HG03378 (cell line): ENCODE results near the gene GSG1L.
"Not testable (repeated sequence)": the region's sequence is repeated elsewhere in the genome, so short reads cannot be mapped to it uniquely, and the experiment has no call there.

ENCODE experiments used
- ATAC-seq: cut with Tn5 transposase; IDR thresholded peaks from one replicate; pipeline ENCODE4 v1.9.1; 2021; ENCODE audit warnings: mild to moderate bottlenecking, moderate library complexity; ENCODE audit not compliant: unreplicated experiment

Gene GSG1L

DNA sequence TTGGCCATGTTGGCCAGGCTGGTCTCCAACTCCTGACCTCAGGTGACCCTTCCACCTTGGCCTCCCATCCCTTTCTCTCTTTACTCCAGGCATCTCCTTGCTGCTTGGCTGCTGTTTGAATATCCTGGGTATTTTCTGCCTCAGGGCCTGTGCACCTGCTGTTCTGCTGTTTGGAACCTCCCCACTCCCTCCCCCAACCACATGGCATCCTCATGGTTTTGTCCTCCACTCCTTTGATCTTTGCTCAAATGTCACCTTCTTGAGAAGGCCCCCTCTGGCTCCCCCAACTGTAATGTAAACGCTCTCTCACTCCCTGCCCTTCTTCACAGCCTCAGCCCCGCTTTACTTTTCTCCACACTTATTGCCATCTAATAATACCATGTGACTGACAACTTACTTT, 152.0 kb downstream of the GSG1L start:
- ATAC-seq = no peak

DNA sequence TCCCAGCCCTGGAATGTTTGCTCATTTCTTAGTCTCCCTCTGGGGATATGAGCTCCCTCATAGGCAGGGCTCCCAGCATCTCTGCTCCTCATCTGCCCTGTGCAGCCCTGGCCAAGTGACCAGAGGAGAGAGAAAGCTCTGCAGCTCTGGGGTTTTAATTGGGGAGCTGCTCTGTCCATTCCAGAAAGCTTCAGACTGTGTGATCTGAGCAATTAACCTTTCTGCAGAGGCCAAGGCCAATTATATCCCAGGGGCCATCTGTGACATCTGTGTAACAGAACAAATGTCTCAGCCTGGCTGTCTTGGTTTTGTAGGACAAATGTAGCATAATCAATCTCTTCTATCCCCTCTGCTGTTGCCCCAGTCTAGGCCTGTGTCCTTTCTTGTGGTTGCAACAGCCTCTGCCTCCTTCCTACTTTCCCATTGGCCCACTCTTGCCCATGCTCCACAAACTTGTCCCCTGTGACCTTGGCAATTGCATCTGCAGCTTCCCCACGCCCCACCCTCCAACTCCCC, 156.0 kb downstream of the GSG1L start:
- no peak for ATAC-seq

DNA sequence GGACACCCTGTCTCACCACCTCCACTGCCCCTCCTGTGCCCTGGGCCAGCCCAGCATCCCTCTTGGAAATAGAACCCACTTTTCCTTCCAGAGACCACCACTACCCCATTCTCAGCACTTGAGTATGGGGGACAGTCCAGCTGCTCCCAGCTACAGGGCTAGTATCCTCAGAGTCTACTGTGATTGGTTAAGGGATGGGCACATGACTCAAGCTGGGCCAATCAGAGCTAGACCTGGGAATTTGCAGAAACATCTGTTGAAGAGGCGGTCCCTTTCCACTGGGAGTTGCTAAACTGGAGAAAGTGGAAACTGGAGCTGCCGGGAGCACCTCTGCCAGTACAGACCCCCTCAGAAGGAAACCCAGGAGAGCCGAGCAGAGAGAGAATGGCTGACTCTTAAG, 156.6 kb downstream of the GSG1L start:
- no peak for ATAC-seq

DNA sequence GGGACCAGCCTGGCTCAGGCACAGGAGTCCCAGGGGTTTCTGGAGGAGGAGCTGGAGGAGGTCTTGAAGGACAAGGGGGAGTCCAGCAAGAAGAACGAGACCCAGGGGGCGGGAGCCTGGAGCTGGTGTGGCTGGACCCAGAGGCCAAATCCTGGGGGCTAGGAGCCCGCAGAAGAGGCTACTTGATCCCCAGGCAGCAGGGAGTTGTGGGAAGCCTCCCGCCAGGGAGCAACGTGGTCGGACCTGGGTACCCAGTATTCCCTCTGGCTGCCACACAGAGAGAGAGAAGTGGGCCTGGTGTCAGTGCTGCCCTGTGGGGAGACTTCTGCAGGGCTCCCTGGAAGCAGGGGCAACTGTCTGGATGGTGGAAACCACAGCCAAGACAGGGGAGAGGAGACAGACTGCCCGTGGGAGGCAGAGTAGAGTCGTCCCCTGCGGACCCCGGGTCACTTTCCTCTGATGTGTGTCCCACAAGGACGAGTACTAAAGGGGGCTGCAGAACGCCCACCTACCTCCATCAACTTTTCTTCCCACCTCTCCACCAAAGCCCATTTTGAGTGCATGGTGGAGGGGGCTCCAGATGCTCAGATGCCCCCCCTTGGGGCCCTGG, 160.4 kb downstream of the GSG1L start:
- no peak for ATAC-seq

DNA sequence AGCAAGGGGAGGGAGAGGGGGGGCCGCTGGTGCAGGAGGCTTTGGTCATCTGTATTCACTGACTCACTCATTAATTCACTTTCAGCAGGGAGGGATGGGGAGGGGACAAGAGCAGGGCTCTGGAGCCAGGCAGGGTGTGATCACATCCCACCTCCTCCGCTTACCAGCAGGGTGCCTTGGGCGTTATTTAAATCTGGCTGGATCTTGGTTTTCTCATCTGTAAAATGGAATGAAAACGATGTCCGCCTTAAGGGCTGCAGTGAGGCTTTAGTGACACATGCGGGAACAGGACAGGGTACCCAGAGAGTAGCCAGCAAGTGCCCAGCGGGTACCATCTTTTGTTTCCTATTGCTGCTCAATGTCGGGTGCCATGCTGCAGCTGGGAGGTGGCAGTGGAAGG, 161.0 kb downstream of the GSG1L start:
- ATAC-seq = no peak

DNA sequence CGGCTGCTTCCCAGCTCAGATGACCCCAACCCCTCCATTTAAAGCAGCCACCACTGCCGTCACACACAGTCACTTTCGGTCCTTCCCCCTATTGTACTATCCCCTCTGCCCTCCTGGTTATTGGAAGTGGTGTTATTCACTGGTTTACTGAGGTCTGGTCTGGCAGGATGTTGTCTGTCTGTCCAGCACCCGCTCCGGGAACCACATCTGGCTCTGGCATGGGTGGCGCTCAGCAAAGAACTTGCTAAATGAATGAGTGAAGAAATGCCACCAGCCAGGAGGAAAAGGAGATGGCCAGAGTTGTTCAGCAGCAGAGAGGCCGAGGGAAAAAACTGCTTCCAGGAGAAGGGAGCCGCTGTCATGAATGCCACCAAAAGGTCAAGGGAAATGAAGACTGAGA, 161.6 kb downstream of the GSG1L start:
- no peak for ATAC-seq

DNA sequence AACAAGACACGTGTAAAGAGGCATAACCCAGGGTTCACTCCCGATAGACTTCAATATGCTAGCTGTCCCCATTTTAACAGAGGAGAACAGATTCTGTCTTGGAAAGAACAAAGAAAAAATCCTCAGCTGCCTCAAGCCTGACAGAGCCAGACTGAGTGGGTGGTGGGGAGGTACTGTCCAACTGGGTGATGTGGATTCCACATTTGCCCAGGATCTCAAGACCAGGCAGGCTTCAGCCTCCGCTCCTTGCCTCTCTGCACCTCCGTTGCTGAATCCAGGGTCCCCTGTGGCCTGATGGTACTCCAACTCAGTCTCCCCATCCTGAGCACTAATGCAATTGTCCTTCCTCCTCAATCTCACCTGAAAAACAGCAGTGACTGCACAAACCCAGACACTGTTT, 163.8 kb downstream of the GSG1L start:
- ATAC-seq = no peak

DNA sequence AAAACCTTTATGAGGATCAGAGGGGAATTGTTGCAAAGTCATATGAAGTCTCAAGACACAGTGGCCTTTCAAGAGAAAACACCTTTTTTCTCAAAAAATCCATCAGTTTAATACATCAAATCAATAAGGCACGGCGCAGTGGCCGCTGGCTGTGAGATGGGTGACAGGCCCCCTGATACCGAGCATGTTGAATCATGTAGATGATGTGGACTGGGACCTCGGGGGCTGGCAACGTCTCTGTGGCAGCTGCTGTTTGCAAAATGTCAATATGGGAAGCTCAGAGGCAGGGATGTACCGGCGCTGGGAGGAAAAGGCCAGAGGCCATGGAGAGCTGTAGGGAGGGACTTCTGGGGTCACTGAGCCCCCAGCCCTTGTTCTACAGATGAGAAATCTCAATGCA, 169.1 kb downstream of the GSG1L start:
- ATAC-seq = no peak

DNA sequence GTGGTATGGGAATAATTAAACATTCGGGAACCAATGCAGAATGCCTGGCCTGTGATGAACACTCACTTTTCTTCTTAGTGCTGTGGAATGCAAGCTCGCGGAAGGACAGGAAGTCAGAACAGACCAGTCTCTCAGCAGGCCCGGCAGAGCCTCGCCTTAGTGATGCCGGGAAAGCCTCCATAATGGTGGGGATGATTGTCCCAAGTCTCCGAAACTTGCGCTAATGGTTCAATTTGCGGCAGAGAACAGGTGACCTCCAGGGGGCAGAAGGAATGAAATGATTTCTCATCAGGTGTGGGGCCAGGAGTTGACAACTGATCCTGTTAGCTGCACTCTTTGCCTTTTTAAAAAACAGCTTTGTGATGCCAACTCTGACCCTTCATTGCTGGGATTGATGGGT, 170.6 kb downstream of the GSG1L start:
- no peak for ATAC-seq

DNA sequence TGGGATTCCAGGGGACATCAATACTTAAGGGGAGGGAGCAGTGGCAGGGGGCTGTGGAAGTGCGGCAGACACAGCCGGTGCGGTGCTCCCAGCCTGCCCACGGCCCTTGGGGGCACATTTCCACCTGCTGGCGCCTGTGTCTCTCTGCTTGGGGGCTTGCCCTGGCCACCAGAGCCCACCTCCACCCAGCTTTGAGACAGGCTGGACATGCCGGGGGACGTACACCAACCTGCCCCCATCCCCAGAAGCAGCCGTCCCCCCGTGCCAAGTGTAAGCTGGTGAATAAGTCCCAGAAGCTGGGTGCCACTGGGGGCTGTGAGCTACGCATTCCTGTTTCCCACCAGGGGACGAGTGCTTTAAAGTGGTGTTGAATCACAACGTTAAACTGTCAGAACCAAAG, 172.6 kb downstream of the GSG1L start:
- no peak for ATAC-seq

DNA sequence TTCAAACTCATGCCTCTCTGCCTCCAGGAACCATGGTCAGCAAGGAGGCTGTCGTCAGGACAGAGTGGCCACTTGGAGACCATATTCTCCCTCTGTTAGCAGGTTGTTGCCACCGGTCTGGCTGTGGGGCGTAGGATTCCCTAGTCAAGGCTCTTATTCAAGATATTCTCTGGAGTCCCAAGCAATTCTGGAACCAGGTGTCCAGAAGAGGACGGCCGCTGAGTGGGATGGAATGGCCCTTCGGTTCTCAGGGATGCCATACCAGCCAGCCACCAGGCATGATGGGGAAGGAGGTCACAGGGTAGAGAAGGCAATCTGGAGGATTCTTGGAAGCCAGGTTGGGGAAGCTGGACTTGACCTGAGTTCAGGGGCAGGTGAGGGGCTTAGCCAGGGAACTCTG, 173.5 kb downstream of the GSG1L start:
- no peak for ATAC-seq

DNA sequence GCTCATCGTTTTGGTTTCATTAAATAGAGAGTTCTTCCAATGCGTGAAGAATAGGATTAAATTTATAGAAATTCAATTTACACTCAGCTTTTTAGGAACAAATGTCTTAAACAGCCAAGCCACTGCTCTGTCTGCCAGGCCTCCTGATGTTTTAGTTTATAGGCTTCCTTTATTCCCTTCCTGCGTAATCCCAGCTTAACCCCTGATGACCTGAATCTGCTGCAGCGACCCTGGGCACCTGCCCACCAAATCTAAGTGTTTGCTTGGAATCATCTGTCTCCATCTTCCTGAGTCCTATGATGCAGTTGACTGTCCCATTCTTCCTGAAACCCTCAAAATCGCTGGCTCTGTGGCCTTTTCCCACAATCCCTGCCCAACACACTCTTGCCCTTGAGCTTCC, 179.9 kb downstream of the GSG1L start:
- ATAC-seq = no peak

DNA sequence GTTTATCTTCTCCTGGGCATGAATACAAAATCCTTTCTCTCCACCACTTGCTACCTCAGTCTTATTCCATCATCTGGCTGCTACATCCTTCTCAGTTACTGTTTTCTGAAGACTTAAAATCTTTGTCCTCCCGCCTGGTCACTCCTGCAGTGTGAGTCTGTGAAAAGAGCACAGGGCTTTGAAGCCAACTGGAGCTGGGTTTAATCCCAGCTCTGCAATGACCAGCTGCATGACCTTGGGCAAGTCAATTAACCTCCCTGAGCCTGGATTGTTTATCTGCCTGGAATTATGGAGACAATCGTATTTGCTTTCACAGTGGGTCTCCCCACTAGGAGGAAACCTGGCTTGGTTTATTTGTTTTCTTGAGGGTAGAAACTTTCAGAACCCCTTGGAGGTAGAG, 183.2 kb downstream of the GSG1L start:
- no peak for ATAC-seq

DNA sequence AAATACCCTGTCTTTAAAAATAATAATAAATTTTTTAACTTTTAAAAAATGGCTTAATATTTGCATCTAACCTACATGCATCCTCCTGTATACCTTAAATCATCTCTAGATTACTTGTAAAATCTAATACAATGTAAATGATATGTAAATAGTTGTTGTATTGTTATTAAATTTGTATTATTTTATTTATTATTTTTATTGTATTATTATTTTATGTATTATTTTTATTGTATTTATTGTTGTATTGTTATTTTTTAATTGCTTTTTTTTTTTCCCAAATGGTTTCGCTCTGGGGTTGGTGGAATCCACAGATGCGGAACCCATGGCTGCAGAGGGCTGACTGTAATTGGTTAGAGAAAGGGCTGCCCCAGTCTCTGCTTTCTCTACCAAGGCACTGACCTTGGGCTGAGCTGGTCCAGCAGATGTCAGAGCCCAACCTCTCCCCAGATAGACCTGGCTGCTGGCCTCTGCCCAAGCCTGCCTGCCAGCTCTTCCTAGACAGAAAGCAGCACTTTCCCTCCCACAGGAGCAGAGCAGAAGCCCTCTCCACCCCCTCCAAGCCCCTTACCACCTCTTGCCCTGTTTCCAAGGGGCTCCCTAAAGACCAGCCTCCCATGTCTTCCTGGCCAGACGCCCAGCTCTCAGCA, 183.8 kb downstream of the GSG1L start:
- no peak for ATAC-seq

DNA sequence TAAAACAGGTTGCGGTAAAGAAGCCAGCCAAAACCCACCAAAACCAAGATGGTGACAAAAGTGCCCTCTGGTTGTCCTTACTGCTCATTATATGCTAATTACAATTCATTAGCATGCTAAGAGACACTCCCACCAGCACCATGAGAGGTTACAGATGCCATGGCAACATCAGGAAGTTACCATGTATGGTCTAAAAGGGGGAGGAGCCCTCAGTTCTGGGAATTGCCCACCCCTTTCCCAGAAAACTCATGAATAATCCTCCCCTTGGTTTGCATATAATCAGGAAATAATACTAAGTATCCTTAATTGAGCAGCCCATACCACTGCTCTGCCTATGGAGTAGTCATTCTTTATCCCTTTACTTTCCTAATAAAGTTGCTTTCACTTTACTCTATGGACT, 190.9 kb downstream of the GSG1L start:
- ATAC-seq = not testable (repeated sequence)

DNA sequence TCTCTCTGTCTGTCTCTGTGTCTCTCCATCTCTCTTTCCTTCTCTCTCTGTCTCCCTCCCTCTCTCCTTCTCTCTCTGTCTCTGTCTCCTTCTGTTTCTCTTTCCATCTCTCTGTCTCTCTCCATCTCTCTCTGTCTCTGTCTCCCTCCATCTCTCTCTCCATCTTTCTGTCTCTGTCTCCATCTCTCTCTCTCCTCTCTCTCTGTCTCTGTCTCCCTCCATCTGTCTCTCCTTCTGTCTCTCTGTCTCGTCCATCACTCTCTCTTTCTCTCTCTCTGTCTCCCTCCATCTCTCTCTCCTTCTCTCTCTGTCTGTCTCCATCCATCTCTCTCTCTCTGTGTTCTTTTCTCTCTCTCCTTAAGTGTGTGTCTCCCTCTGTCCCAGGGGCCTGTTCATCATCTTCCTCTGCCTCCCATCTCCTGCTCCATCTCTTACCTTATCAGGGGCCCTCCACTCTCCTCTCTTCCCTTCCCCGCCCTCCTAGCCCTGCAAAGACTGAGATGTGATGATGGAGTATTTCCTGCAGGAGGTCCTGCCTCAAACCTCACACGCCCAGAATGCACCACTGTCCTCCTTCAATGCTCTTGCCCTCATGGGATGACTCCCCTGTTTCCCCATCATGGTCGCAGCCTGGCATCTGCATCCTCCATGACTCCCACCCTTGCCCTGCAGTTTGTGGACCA, 193.3 kb downstream of the GSG1L start:
- ATAC-seq = no peak

DNA sequence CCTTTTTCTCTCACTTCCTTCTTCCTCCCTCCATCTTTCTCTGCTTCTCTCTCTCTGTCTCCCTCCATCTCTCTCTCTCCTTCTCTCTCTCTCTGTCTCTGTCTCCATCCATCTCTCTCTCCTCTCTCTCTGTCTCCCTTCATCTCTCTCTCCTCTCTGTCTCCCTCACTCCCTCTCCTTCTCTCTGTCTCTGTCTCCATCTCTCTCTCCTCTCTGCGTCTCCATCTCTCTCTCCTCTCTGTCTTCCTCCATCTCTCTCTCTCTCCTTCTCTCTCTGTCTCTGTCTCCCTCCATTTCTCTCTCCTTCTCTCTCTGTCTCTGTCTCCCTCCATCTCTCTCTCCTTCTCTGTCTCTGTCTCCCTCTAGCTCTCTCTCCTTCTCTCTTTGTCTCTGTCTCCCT, 194.1 kb downstream of the GSG1L start:
- ATAC-seq = no peak

DNA sequence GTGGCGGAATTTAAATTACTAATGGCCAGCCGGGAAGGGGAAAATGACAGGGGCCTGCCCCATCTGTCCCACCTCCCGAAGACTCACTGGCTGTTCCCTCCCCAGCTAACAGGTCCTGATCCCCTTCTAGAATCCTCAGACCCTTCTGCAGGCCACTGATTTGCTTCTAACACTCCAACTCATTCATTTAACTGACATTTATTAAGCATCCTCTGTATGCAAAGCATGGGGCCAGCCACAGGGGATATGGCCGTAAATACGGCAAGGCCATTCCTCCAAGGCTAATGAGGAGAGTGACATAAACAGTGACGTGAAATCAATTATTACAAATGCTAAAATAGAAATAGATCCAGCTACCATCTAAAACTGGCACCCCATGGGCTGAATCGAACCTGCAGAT, 195.3 kb downstream of the GSG1L start:
- ATAC-seq = no peak

DNA sequence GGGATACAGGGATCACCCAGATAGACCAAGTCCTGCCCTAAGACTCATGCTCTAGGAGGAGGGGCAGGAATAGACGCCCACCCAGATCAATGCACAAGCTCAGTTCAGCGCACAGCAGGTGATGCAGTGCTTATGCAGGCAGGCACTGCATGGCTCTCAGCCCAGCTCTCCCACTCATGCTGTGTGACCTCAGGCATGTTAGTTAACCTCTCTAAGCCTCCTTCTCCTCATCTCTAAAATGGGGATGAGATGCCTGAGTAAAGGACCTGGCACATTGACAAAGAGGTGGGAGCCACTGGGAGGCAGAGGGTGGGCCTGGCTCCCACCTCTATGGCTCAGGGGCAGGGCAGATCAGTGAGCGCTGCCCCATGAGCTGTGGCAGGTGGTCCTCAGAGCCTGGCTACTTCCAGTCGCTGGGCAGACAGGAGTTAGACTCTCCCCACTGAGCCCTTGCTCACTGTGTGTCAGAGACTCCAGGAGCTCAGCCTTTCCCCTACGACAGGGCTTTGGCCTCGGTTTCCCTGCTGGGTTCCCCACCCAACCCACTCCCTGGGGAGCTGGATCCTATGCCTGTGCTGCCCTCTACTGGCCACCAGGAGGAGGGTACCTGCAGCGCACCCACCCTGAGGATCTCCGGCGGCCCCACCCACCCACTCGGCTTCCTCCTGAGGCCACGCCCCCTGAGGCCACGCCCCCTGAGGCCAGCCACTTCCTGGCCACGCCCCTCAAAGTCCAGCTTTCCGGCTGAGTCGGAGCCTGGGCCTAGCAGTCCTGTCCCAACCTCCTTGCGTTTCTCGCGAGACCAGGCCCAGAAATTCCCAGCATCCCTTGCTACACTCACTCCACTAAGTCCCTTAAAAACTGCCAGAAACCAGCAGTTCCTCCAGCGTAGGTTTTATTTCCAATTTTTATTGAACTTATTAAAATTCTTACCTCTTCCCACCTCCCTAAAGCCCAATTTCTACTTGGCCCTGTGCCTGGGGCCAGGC, 196.1 kb downstream of the GSG1L start:
- no peak for ATAC-seq

DNA sequence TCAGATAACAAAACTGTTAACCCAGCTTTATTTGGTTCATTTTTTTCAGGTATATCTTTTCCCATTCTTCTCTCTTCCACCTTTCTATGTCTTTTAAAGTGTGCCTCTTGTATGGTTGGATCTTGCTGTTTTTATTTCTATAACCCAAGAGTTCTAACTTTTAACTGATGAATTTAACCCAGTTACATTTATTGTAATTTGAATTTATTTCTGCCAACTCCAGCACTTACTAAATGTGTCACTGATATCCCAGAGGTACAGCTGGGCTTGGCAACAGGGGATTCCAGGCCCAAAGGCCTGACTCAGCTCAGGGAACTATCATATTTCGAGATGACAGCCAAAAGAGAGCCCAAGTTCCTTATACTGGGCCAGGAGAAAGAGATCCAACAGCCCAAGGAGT, 200.1 kb downstream of the GSG1L start:
- no peak for ATAC-seq

DNA sequence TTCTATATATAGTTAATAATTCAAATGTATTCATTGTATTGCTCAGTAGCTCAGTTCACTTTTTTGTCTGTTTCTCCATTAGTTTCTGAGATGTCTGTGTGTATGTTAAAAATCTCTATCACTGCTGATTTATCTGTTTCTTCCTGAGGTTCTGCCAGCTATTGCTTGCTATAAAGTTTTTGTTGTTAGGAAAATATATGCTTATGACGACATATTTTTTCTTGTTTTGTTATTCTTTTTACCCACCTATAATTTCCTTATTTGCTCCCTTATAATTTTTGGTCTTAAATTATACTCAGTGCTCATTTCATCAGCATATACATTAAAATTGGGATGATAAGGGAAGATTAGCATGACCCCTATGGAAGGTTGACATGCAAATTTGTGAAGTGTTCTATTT, 200.6 kb downstream of the GSG1L start:
- no peak for ATAC-seq
